Activated T-cell treated with anti-CD3 and anti-CD28 coated beads, Interleukin-2, amount 50 U/mL, for 72 hours (primary cell): Measurements from ENCODE around the gene DOCK4. TPM values are rescaled to one million over a fixed set of nuclear protein-coding genes. Genes with fewer than 3 reads are reported as not detected.
A peak's percentile ranks its signal among the peaks of the same experiment; 100 is the strongest.
"Not testable (repeated sequence)": the region's sequence is repeated elsewhere in the genome, so short reads cannot be mapped to it uniquely, and the experiment has no call there.

Source experiments
- ATAC-seq, 2 donors: fragments of 150-1000 bp; cut with Tn5 transposase; replicated peaks in 1 of 2; 2 replicates each; pipeline ENCODE4 v1.10.0; 2021; ENCODE audit warnings: moderate library complexity in 2 of 2, mild to moderate bottlenecking in 1 of 2
- DNase-seq, 2 donors: peaks; one replicate each; pipeline ENCODE4 v3.0.0; 2021 to 2022; ENCODE audit warnings: mixed read lengths in 1 of 2
- H3K27ac Mint-ChIP-seq: one replicate; pipeline ENCODE4 v1.8.0; 2022; ENCODE audit warnings: mild to moderate bottlenecking, moderate library complexity, mixed read lengths
- H3K27me3 Mint-ChIP-seq: one replicate; pipeline ENCODE4 v1.8.0; 2022; ENCODE audit warnings: low read depth, mixed read lengths
- H3K36me3 Mint-ChIP-seq, 2 donors: one replicate each; pipeline ENCODE4 v1.8.0; 2022; ENCODE audit warnings: mixed read lengths in 2 of 2, mild to moderate bottlenecking in 1 of 2; ENCODE audit not compliant: insufficient read depth in 2 of 2
- H3K4me1 Mint-ChIP-seq: one replicate; pipeline ENCODE4 v1.8.0; 2022; ENCODE audit warnings: low read depth, mixed read lengths
- H3K4me3 Mint-ChIP-seq, 2 donors: one replicate each; pipeline ENCODE4 v1.8.0; 2022; ENCODE audit warnings: mild to moderate bottlenecking in 2 of 2, mixed read lengths in 2 of 2, moderate library complexity in 2 of 2
- H3K9me3 Mint-ChIP-seq, 2 donors: one replicate each; pipeline ENCODE4 v1.8.0; 2022; ENCODE audit warnings: mixed read lengths in 2 of 2
- total RNA-seq, 2 donors: library from RNA; stranded (reverse); gene quantifications; one replicate each; pipeline ENCODE4 v1.2.3, GENCODE V29; 2022

Gene DOCK4, protein sequence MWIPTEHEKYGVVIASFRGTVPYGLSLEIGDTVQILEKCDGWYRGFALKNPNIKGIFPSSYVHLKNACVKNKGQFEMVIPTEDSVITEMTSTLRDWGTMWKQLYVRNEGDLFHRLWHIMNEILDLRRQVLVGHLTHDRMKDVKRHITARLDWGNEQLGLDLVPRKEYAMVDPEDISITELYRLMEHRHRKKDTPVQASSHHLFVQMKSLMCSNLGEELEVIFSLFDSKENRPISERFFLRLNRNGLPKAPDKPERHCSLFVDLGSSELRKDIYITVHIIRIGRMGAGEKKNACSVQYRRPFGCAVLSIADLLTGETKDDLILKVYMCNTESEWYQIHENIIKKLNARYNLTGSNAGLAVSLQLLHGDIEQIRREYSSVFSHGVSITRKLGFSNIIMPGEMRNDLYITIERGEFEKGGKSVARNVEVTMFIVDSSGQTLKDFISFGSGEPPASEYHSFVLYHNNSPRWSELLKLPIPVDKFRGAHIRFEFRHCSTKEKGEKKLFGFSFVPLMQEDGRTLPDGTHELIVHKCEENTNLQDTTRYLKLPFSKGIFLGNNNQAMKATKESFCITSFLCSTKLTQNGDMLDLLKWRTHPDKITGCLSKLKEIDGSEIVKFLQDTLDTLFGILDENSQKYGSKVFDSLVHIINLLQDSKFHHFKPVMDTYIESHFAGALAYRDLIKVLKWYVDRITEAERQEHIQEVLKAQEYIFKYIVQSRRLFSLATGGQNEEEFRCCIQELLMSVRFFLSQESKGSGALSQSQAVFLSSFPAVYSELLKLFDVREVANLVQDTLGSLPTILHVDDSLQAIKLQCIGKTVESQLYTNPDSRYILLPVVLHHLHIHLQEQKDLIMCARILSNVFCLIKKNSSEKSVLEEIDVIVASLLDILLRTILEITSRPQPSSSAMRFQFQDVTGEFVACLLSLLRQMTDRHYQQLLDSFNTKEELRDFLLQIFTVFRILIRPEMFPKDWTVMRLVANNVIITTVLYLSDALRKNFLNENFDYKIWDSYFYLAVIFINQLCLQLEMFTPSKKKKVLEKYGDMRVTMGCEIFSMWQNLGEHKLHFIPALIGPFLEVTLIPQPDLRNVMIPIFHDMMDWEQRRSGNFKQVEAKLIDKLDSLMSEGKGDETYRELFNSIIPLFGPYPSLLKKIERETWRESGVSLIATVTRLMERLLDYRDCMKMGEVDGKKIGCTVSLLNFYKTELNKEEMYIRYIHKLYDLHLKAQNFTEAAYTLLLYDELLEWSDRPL (N-terminal part only)
- under 1 TPM; 0.29 to 0.53 TPM for total RNA-seq

DNA sequence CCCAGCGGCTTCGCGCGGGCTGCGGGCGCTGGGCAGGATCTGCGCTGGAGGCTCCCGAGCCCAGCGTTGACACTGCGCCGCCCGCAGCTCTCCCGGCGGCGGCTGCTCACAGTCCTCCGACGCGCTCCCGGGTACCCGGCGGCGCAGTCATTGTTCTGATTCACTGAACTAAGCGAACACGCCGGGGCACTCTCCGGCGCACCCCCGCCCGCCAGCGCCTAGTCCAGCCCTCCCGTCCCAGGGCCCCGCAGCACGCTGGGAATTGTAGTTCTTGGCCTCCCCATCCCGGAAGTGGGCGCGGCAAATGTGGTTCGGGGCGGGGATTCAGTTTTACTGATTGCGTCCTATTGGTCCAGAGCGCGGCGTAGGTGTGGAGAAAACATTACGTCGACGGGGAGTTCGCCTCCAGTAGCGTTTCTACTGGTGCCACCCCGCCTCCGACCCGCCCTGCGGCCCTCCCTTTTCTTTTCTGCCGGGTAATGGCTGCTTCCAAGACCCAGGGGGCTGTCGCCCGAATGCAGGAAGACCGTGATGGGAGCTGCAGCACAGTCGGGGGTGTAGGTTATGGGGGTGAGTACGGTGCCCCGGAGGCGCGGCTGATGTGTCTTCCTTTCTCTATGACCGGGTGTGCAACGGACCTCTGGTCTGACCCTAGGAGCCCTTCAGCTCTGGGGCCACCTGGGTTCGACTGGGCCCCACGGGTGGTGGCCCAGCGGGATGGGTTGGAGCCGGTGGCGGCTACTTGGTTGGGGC is at the start of gene DOCK4, which contains the start of gene ZNF277:
DOCK4 (minus strand) TSS at position 162 of the 753 bp plus-strand sequence. CDS start 261 bp downstream, outside the sequence.
ZNF277 (plus strand) TSS at position 458 of the 753 bp plus-strand sequence; CDS start at position 480, 22 bp downstream.
- peak; percentile 92 for ATAC-seq
- H3K9me3 Mint-ChIP-seq: no peaks in the 10 kb centered on the region

DNA sequence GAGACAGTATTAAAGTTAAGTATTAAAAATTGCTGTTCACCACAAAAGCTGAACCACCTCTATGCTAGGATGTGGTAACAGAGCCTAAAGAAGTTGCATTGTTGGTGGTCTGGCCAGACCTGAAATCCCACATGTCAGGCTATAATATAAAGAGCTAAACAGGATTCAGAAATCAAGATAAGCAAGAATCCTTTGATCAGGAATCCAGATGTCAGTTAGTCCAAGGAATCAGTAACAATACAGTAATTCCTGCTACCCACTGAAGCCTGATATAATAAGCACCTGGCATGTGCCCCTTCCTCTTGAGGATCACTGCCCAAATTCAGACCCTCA is 49.2 kb upstream of the DOCK4 start:
- Mint-ChIP-seq H3K36me3 (no peaks in the 10 kb centered on the region), H3K27ac (no peak overlapping the region), H3K4me1 (peaks cover 15% of the 10 kb centered on the region), H3K9me3 (no peaks in the 10 kb centered on the region), H3K27me3 (no peaks in the 10 kb centered on the region), H3K4me3 (no peak overlapping the region)
- DNase-seq: no peak
- no peak for ATAC-seq

More for the DNA sequence above, at the start of gene DOCK4, which contains the start of gene ZNF277:
- H3K27me3 Mint-ChIP-seq: peaks cover 32% of the 10 kb centered on the region
- peaks cover 39% of the 10 kb centered on the region for H3K4me1 Mint-ChIP-seq
- DNase-seq: peak; percentile 99
- peak within 1 kb of the TSS; percentile 97 for H3K27ac Mint-ChIP-seq
- H3K4me3 Mint-ChIP-seq: peak within 1 kb of the TSS; percentile 98 to 100
- H3K36me3 Mint-ChIP-seq: peaks cover 4 to 5% of the 10 kb centered on the region in 2 donors

DNA sequence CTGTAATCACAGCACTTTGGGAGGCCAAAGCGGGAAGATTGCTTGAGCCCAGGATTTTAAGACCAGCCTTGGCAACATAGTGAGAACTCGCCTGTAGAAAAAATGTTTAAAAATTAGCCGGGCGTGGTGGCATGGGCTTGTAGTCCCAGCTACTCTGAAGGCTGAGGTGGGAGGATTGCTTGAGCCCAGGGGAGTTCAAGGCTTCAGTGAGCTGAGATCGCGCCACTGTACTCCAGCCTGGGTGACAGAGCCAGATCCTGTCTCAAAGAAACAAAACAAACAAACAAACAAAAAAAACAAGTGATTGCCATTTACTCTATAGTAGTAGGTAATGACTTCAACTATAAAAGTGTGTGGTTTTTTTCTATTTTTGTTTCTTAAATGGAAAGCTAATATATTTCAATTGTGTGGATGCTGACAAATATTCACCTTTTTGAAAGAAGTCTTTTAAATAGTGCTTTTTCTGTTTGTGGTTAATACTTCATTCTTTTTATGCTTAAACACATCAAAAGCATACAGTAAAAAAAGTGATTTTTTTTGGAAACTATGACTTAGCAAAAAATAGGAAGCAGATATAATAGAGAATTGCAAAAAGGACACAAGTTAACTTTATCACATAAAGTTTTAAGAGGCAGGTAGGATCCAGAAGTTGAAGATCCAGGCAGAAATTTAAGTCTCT is 48.6 kb upstream of the DOCK4 start:
- H3K4me3 Mint-ChIP-seq: no peak overlapping the region
- ATAC-seq (no peak), DNase-seq (no peak)
- H3K27me3 Mint-ChIP-seq: no peaks in the 10 kb centered on the region
- H3K4me1 Mint-ChIP-seq: peaks cover 15% of the 10 kb centered on the region
- no peak overlapping the region for H3K27ac Mint-ChIP-seq
- H3K36me3 Mint-ChIP-seq: no peaks in the 10 kb centered on the region
- no peaks in the 10 kb centered on the region for H3K9me3 Mint-ChIP-seq

DNA sequence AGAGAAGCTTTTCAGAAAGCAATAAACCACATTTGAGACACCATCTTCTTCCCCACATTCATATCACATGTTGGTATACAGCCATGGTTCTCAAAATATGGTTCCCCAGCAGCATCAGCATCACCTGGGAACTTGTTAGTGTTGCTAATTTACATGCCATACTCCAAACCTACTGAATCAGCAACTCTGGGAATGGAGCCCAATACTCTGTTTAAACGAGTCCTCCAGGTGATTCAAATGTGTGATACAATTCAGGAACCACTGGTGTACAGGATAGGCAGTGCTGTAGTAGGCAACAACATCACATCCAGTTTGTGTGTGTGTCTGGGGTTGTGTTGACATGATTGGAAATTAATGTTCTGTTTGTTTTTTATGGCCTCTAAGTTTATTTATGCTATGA is 48.0 kb upstream of the DOCK4 start:
- no peak for DNase-seq
- no peak overlapping the region for H3K4me3 Mint-ChIP-seq
- H3K27ac Mint-ChIP-seq: no peak overlapping the region
- H3K27me3 Mint-ChIP-seq: no peaks in the 10 kb centered on the region
- peaks cover 15% of the 10 kb centered on the region for H3K4me1 Mint-ChIP-seq
- no peaks in the 10 kb centered on the region for H3K9me3 Mint-ChIP-seq
- no peak for ATAC-seq
- no peaks in the 10 kb centered on the region for H3K36me3 Mint-ChIP-seq

DNA sequence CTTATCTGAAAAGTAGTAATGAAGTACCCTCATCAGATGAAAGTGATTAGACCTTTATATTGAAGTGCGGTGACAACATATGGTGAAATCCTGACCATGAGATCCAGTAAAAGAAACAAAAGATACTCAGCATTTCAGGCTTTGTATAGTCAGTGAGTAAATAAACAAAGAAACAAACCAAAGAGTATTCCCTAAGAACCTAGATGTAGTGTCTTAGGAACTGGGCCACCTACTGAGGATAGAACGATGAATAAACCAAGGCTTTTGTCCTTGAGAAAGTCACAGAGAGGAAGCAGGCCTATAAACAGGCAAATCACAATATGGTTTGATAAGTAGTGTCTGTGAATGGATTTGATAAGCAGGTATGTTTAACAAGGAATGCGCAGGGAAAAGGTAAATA is 46.5 kb upstream of the DOCK4 start:
- Mint-ChIP-seq H3K4me1 (peaks cover 15% of the 10 kb centered on the region), H3K27me3 (no peaks in the 10 kb centered on the region), H3K4me3 (no peak overlapping the region), H3K36me3 (peaks cover 0 to 3% of the 10 kb centered on the region in 2 donors), H3K27ac (no peak overlapping the region), H3K9me3 (no peaks in the 10 kb centered on the region)
- ATAC-seq (no peak), DNase-seq (no peak)

DNA sequence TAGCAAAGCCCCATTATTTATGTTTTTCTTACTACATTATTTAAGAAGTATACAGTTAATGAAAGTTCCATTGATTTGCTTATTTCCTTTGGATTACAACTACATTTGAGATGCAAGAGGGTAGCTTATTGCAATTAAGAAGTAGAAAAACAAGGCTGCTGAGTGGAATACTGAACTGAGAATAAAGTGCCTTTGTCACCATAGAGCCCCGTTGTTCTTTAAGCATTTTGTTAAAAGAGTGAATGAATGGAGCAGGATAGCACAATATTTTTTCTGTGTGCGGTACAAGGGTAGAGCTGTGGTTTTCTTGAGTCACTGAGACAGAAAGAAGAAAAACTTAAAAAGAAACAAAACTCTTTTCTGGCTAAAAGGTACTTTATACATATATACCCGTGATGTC is 45.9 kb upstream of the DOCK4 start:
- H3K4me3 Mint-ChIP-seq: no peak overlapping the region
- peaks cover 15% of the 10 kb centered on the region for H3K4me1 Mint-ChIP-seq
- no peak overlapping the region for H3K27ac Mint-ChIP-seq
- DNase-seq (no peak), ATAC-seq (no peak)
- H3K36me3 Mint-ChIP-seq: peaks cover 0 to 3% of the 10 kb centered on the region in 2 donors
- H3K27me3 Mint-ChIP-seq: no peaks in the 10 kb centered on the region
- H3K9me3 Mint-ChIP-seq: no peaks in the 10 kb centered on the region

DNA sequence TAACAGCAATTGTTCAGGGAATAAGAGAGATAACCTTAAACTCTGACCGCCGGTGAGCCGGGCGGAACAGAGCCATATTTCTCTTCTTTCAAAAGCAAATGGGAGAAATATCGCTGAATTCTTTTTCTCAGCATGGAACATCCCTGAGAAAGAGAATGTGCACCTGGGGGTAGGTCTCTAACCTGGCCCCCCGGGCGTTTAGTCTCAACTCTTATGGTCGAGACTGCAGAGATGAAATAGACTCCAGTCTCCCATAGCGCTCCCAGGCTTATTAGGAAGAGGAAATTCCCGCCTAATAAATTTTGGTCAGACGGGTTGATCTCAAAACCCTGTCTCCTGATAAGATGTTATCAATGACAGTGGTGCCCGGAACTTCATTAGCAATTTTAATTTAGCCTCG is 43.8 kb upstream of the DOCK4 start:
- not testable (repeated sequence) for H3K4me3 Mint-ChIP-seq, H3K27me3 Mint-ChIP-seq, H3K27ac Mint-ChIP-seq, DNase-seq, H3K9me3 Mint-ChIP-seq, H3K36me3 Mint-ChIP-seq, ATAC-seq
- peaks cover 15% of the 10 kb centered on the region for H3K4me1 Mint-ChIP-seq

DNA sequence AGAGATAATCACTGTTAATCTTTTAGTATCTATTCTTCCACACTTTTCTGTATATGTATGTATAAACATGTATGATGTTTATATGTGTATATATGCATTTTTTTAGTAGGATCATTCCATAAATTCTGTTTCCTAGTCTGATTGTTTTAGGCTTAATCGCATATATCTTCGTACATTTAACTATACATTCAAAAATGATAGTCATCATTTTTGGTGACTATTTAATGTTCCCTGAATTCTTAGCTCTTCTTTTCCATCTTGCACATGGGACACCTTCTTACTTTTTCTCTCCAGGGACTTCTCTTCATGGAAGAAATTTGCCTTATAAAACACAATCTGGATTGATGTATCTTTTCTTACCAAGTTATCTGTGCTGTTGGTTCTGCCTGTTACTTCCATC is 42.4 kb upstream of the DOCK4 start:
- DNase-seq: no peak
- no peak overlapping the region for H3K27ac Mint-ChIP-seq

DNA sequence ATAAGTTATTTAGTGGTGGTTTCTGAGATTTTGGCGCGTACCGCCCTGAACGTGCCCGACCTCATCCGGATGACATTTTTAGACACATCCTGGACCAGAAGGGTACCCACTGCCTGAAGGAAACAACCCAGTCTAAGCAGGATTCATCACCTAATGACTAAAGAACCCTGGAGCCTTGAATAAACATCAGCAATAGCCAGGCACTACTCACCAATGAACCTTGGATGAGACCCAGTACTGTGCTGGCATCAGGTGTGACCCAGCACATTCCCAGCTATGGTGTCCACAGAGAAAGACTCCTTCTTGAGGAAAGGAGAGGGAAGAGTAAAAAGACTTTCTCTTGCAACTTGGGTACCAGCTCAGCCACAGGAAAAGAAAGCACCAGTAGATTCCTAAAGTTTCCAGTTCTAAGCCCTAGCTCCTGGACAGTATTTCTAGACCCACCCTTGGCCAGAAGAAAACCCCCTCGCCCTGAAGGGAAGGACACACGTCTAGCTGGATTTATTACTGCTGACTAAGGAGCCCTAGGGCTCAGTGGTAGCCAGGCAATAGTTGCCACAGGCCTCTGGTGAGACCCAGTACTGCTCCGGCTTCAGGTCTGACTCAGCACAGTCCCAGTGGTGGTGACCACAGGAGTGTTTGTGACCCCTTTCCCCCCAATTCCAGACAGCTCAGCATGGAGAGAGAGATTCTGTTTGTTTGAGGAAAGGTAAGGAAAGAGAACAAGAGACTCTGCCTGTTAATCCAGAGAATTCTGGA is 32.8 kb upstream of the DOCK4 start:
- no peak overlapping the region for H3K27ac Mint-ChIP-seq
- no peaks in the 10 kb centered on the region for H3K27me3 Mint-ChIP-seq
- DNase-seq (no peak), ATAC-seq (no peak)
- no peaks in the 10 kb centered on the region for H3K4me1 Mint-ChIP-seq
- peaks cover 3 to 4% of the 10 kb centered on the region in 2 donors for H3K36me3 Mint-ChIP-seq
- H3K9me3 Mint-ChIP-seq: peaks cover 3 to 4% of the 10 kb centered on the region in 2 donors
- H3K4me3 Mint-ChIP-seq: no peak overlapping the region

More for the DNA sequence above, 42.4 kb upstream of the DOCK4 start:
- ATAC-seq: no peak
- no peak overlapping the region for H3K4me3 Mint-ChIP-seq
- H3K4me1 Mint-ChIP-seq: peaks cover 15% of the 10 kb centered on the region
- H3K36me3 Mint-ChIP-seq: peaks cover 0 to 3% of the 10 kb centered on the region in 2 donors
- H3K9me3 Mint-ChIP-seq: no peaks in the 10 kb centered on the region
- H3K27me3 Mint-ChIP-seq: no peaks in the 10 kb centered on the region

DNA sequence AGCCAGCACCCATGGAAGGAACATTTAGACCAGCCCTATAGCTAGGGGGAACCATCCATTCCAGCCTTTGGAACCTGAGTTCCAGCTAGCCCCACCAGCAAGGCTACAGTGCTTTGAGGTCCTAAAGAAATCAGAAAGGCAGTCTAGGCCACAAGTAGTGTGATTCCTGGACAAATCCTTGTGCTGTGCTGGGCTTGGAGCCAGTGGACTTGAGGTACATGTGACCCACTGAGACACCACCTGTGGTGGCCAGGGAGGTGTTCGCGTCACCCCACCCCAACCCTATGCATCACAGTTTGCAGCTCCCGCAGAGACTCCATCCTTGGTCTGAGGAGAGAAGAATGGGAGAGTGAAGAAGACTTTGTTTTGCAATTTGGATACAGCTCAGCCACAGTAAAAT is 32.1 kb upstream of the DOCK4 start:
- Mint-ChIP-seq H3K4me1 (no peaks in the 10 kb centered on the region), H3K36me3 (peaks cover 3 to 4% of the 10 kb centered on the region in 2 donors), H3K27ac (no peak overlapping the region), H3K9me3 (peaks cover 3 to 4% of the 10 kb centered on the region in 2 donors), H3K4me3 (no peak overlapping the region), H3K27me3 (no peaks in the 10 kb centered on the region)
- DNase-seq: no peak
- ATAC-seq: no peak

DNA sequence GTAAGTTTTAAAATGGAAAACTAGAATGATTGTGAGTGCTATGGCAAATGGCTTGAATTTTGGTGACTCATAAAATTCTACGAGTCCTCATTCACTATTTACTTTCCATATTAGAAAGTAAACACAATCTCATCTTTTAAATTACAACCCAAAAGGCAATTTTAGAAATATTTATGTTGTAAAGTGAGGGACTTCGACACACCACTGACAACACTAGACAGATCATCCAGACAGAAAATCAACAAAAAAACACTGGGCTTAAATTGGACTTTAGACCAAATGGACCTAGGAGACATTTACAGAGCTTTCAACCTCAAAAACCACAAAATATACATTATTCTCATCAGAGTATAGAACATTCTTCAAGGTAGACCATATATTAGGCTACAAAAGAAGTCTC is 30.4 kb upstream of the DOCK4 start:
- Mint-ChIP-seq H3K27ac (no peak overlapping the region), H3K36me3 (peaks cover 6% of the 10 kb centered on the region in 2 donors), H3K9me3 (peaks cover 3 to 4% of the 10 kb centered on the region in 2 donors), H3K27me3 (no peaks in the 10 kb centered on the region), H3K4me1 (no peaks in the 10 kb centered on the region), H3K4me3 (no peak overlapping the region)
- no peak for ATAC-seq
- no peak for DNase-seq
